Activated T-cell treated with anti-CD3 and anti-CD28 coated beads, Interleukin-2, amount 50 U/mL, for 24 hours (primary cell): ENCODE measurements around the gene KLHL24.
"Not testable (repeated sequence)": the region's sequence is repeated elsewhere in the genome, so short reads cannot be mapped to it uniquely, and the experiment has no call there.

Source experiments
- DNase-seq: peaks from one replicate; pipeline ENCODE4 v3.0.0-alpha.2; 2020
- H3K27ac Mint-ChIP-seq: 2 replicates; pipeline ENCODE4 v1.8.0; 2020; ENCODE audit warnings: mild to moderate bottlenecking, mixed read lengths
- H3K27me3 Mint-ChIP-seq: 2 replicates; pipeline ENCODE4 v1.8.0; 2020; ENCODE audit warnings: mixed read lengths
- H3K36me3 Mint-ChIP-seq: 2 replicates; pipeline ENCODE4 v1.8.0; 2020; ENCODE audit warnings: low read depth, mixed read lengths
- H3K4me1 Mint-ChIP-seq: 2 replicates; pipeline ENCODE4 v1.8.0; 2020; ENCODE audit warnings: low read depth, mixed read lengths
- H3K4me3 Mint-ChIP-seq: 2 replicates; pipeline ENCODE4 v1.8.0; 2020; ENCODE audit warnings: mild to moderate bottlenecking, moderate library complexity, mixed read lengths
- H3K9me3 Mint-ChIP-seq: 2 replicates; pipeline ENCODE4 v1.8.0; 2020; ENCODE audit warnings: mixed read lengths

KLHL24 gene

GRCh38 chr3:183622473-183622872 lies 12.9 kb upstream of the KLHL24 start:
- H3K4me3 Mint-ChIP-seq, H3K4me1 Mint-ChIP-seq, H3K9me3 Mint-ChIP-seq, H3K27me3 Mint-ChIP-seq, H3K27ac Mint-ChIP-seq, H3K36me3 Mint-ChIP-seq, DNase-seq: not testable (repeated sequence)

GRCh38 chr3:183626877-183627594 lies 8.4 kb upstream of the KLHL24 start:
- Mint-ChIP-seq H3K4me3 (no peak overlapping the region), H3K27me3 (peaks cover 3% of the 10 kb centered on the region), H3K27ac (no peak overlapping the region), H3K36me3 (no peaks in the 10 kb centered on the region), H3K4me1 (no peaks in the 10 kb centered on the region), H3K9me3 (no peaks in the 10 kb centered on the region)
- DNase-seq, result no peak

DNA sequence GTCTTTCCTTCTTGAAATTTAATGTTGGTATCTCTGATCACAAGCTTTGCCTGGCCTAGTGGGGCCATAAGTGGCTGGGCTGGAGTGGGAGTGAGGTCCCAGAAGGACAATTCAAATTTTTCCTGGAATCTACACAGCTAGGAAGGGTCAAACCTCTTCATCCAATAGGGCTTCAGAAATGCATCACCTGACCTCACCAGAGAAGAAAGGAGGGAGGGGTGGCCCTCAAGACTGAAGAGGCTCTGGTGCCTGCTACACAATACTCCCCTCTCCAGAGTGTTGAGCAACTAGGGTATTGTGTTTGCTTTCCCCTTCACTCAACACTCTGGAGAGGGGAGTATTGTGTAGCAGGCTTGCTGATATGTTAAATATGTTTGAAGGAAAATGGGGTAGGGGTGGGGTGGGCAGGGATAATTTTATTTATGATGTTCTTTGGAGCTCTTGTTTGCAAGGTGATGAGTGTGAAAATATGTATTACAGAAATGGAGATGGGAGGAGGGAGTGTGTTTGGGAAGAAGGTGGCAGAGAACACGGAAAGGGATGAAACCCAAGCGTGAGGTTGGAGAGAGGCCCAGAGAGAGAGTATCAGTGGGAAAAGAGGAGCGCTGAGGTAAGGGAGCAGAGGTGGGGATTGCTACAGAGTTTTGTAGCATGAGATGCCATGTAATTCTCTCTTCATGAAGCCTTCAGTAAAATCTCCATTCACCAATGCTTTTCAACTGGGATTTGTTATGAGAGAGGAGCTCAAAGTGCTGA lies 5.7 kb upstream of the KLHL24 start:
- no peaks in the 10 kb centered on the region for H3K36me3 Mint-ChIP-seq
- no peaks in the 10 kb centered on the region for H3K9me3 Mint-ChIP-seq
- H3K27ac Mint-ChIP-seq, result no peak overlapping the region
- no peak for DNase-seq
- peaks cover 3% of the 10 kb centered on the region for H3K27me3 Mint-ChIP-seq
- H3K4me3 Mint-ChIP-seq, result no peak overlapping the region
- peaks cover 3% of the 10 kb centered on the region for H3K4me1 Mint-ChIP-seq

- Mint-ChIP-seq H3K4me1 (peaks cover 10% of the 10 kb centered on the region), H3K36me3 (peaks cover 3% of the 10 kb centered on the region), H3K9me3 (no peaks in the 10 kb centered on the region), H3K4me3 (no peak overlapping the region), H3K27me3 (peaks cover 3% of the 10 kb centered on the region), H3K27ac (no peak overlapping the region)
- no peak for DNase-seq
These were observed 3.7 kb upstream of the KLHL24 start for GRCh38 chr3:183631715-183632114.

GRCh38 chr3:183632725-183633124 lies 2.7 kb upstream of the KLHL24 start:
- not testable (repeated sequence) for DNase-seq, H3K4me3 Mint-ChIP-seq, H3K27ac Mint-ChIP-seq, H3K36me3 Mint-ChIP-seq, H3K9me3 Mint-ChIP-seq, H3K27me3 Mint-ChIP-seq
- peaks cover 19% of the 10 kb centered on the region for H3K4me1 Mint-ChIP-seq

- Mint-ChIP-seq H3K4me3 (peak overlapping the region; percentile 91), H3K36me3 (peaks cover 6% of the 10 kb centered on the region), H3K4me1 (peaks cover 34% of the 10 kb centered on the region), H3K9me3 (no peaks in the 10 kb centered on the region), H3K27ac (peak overlapping the region; percentile 96), H3K27me3 (no peaks in the 10 kb centered on the region)
- no peak for DNase-seq
These were observed 716 bp upstream of the KLHL24 start for GRCh38 chr3:183634707-183635106.

GRCh38 chr3:183635107-183635430 lies 354 bp upstream of the KLHL24 start:
- DNase-seq, result no peak
- Mint-ChIP-seq H3K27me3 (no peaks in the 10 kb centered on the region), H3K4me1 (peaks cover 38% of the 10 kb centered on the region), H3K9me3 (no peaks in the 10 kb centered on the region), H3K4me3 (peak overlapping the region; percentile 91), H3K27ac (peak overlapping the region; percentile 96), H3K36me3 (peaks cover 6% of the 10 kb centered on the region)

DNA sequence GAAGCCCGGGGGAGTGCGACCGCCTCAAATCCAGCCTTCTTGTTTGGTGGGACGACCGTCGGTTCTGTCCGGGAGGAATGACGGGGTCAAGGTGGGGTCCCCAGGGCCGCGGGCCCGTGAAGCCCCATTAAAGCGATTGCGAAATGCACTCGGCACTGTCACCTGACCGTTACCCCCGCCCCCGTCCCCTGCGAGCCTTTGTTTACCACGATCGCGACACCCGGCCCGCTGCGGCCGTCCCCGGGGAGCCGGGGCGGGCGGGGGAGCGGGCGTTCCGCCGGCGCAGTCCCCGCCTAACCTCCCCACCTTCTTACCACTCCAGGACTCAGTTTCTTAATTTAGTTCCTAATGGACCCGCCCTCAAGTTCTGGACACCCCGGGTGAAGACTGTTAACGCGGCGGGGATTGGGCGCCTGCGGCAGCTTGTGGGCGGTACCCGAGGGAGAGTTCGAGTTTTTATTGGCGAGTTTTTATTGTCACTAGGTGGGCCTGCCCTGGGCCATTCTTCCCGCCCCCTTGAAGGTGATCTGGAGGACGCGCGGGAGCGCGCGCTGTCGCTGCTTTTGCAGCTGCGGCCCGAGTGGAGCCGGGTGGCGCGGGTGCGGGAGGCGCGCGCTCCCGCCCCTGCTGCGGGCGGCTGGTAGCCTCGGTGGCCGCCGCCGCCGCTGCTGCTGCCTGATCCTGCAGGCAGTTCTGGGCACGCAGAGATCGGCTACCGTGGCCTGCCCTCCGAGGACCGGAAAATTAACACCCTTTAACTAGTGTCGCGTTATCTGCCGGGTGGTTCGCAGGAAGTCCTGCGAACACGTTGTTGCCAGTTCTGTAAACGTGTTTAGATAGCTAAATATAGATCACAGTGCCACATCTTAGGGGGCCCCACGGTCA lies 1.0 kb downstream of the KLHL24 start:
- no peaks in the 10 kb centered on the region for H3K27me3 Mint-ChIP-seq
- DNase-seq, result peak; percentile 92
- H3K4me1 Mint-ChIP-seq, result peaks cover 43% of the 10 kb centered on the region
- peak overlapping the region; percentile 91 for H3K4me3 Mint-ChIP-seq
- no peaks in the 10 kb centered on the region for H3K9me3 Mint-ChIP-seq
- peaks cover 6% of the 10 kb centered on the region for H3K36me3 Mint-ChIP-seq
- H3K27ac Mint-ChIP-seq, result peak overlapping the region; percentile 96

- Mint-ChIP-seq H3K36me3 (peaks cover 6% of the 10 kb centered on the region), H3K4me3 (peak overlapping the region; percentile 91), H3K27me3 (no peaks in the 10 kb centered on the region), H3K4me1 (peaks cover 50% of the 10 kb centered on the region), H3K9me3 (no peaks in the 10 kb centered on the region), H3K27ac (peak overlapping the region; percentile 96)
- no peak for DNase-seq
These were observed 1.7 kb downstream of the KLHL24 start for GRCh38 chr3:183637106-183637486.

DNA sequence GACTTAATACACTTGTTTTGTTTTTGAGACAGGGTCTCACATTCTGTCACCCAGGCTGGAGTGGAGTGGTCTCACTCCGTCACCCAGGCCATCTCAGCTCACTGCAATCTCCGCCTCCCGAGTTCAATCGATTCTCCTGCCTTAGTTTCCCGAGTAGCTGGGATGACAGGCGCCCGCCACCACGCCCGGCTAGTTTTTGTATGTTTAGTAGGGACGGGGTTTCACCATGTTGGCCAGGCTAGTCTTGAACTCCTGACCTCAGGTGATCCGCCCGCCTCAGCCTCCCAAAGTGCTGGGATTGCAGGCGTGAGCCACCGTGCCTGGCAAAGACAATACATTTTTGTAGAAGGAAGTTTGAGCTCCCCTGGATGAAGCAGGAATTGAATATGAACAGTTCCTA lies 2.2 kb downstream of the KLHL24 start:
- H3K4me3 Mint-ChIP-seq, result peak overlapping the region; percentile 91
- not testable (repeated sequence) for DNase-seq, H3K36me3 Mint-ChIP-seq, H3K27me3 Mint-ChIP-seq, H3K9me3 Mint-ChIP-seq
- H3K4me1 Mint-ChIP-seq, result peaks cover 52% of the 10 kb centered on the region
- H3K27ac Mint-ChIP-seq, result peak overlapping the region; percentile 96

DNA sequence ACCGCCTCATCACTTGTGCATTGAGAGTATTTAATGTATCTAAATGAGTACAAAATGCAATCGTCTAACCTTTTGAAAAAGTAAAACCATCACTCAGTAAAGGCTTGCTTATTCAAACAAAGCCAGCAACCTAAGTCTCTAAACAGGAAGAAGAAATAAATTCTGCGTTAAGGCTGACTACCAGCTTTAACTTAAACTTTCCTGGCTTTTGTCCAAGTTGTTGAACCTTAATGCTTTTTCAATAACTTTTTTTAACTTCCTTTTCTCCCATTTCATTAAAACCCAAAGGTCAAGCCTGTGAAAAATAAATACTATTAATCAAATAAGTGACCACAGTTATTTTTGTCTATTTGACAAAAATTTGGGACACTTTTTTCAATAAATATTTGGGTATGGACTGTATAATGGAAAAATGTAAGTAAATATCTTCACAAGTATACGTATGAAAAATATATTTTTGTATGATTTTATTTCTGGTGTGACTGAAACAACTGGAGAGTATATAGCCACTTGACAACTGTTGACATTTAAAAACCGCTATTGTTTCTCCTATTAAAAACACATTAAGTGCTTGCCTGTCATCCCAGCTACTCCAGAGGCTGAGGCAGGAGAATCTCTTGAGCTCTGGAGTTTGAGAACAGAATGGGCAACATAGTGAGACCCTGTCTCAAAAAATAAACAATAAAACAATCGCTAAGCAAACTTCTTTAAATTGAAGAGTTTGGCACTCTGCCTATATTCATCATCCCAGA lies 2.9 kb downstream of the KLHL24 start:
- H3K4me1 Mint-ChIP-seq, result peaks cover 52% of the 10 kb centered on the region
- peak overlapping the region; percentile 96 for H3K27ac Mint-ChIP-seq
- no peaks in the 10 kb centered on the region for H3K9me3 Mint-ChIP-seq
- peaks cover 6% of the 10 kb centered on the region for H3K36me3 Mint-ChIP-seq
- DNase-seq, result no peak
- H3K27me3 Mint-ChIP-seq, result no peaks in the 10 kb centered on the region
- H3K4me3 Mint-ChIP-seq, result peak overlapping the region; percentile 91

GRCh38 chr3:183640635-183641034 lies 5.2 kb downstream of the KLHL24 start:
- peaks cover 55% of the 10 kb centered on the region for H3K4me1 Mint-ChIP-seq
- H3K9me3 Mint-ChIP-seq, H3K27me3 Mint-ChIP-seq, H3K36me3 Mint-ChIP-seq, H3K27ac Mint-ChIP-seq, H3K4me3 Mint-ChIP-seq, DNase-seq: not testable (repeated sequence)

DNA sequence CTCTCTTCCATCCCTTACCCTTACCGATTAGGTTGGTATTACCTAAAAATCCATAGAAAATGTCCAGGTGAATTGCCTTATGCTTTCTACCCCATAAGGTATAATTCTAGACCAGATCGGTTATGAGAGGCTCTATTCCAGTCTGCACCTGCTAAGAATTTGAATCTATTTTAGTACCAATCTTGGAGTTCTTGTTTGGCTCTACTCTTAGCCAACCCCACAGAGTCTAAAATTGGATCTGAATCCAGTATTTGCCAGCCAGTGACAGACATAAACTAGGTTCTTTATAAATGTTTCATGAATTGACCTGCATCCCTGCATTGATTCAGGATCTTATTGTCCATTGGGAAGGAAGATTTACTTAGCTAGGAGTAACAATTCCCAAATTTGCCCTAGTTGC lies 6.5 kb downstream of the KLHL24 start:
- DNase-seq, result no peak
- no peak overlapping the region for H3K27ac Mint-ChIP-seq
- no peaks in the 10 kb centered on the region for H3K9me3 Mint-ChIP-seq
- no peak overlapping the region for H3K4me3 Mint-ChIP-seq
- peaks cover 11% of the 10 kb centered on the region for H3K36me3 Mint-ChIP-seq
- peaks cover 55% of the 10 kb centered on the region for H3K4me1 Mint-ChIP-seq
- H3K27me3 Mint-ChIP-seq, result no peaks in the 10 kb centered on the region

DNA sequence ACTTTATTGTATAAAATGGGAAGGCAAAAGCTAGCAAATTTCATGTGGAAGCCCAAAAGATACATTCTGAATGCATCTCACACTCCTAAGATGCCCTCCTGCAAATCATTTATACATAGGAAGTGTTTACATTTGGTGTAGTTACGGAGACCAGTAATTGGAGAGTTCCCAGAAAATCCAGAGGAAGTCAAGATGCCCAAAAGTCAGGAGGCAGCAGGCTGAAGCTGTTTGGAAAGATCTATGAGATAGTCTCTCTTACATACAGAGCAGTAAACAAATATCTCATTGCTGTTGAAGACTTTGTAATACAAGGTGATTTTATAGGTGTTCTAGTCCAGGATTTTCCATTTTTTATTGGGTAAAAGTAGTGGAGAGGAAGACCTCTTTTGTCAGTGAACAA lies 8.8 kb downstream of the KLHL24 start:
- H3K27me3 Mint-ChIP-seq, result no peaks in the 10 kb centered on the region
- peaks cover 34% of the 10 kb centered on the region for H3K4me1 Mint-ChIP-seq
- H3K36me3 Mint-ChIP-seq, result peaks cover 19% of the 10 kb centered on the region
- peaks cover 3% of the 10 kb centered on the region for H3K9me3 Mint-ChIP-seq
- no peak overlapping the region for H3K4me3 Mint-ChIP-seq
- no peak for DNase-seq
- no peak overlapping the region for H3K27ac Mint-ChIP-seq
